Measurements from ENCODE around the gene FAIM2.

GRCh38 chr12:49941556-49942511, 38.1 kb upstream of the FAIM2 start:
- TF ChIP-seq CTCF (conservative IDR thresholded peaks at IDR 0.05) (no peak), ZFX (IDR thresholded peaks at IDR 0.05) (no peak)

Measured in C4-2B (cell line).